ENCODE results near the gene MYCN.
"Not testable (repeated sequence)": the region's sequence is repeated elsewhere in the genome, so short reads cannot be mapped to it uniquely, and the experiment has no call there.

Gene MYCN

GRCh38 chr2:15901808-15902130 lies 38.6 kb upstream of the MYCN start:
- TF ChIP-seq CTCF (IDR thresholded peaks at IDR 0.05; ENCODE audit: insufficient read depth, missing control alignments) = no peak
- no peak for FAIRE-seq
- DNase-seq (ENCODE audit: insufficient read length, low spot score) = no peak

- FAIRE-seq; DNase-seq (ENCODE audit: insufficient read length, low spot score): not testable (repeated sequence)
These were observed 36.4 kb upstream of the MYCN start for GRCh38 chr2:15903910-15904309.

- no peak for FAIRE-seq
- DNase-seq (ENCODE audit: insufficient read length, low spot score) = no peak
- TF ChIP-seq CTCF (IDR thresholded peaks at IDR 0.05; ENCODE audit: insufficient read depth, missing control alignments) = no peak
These were observed 35.1 kb upstream of the MYCN start for GRCh38 chr2:15905267-15905645.

- DNase-seq (ENCODE audit: insufficient read length, low spot score) = no peak
- no peak for TF ChIP-seq CTCF (IDR thresholded peaks at IDR 0.05; ENCODE audit: insufficient read depth, missing control alignments)
- no peak for FAIRE-seq
These were observed 34.3 kb upstream of the MYCN start for GRCh38 chr2:15905986-15906491.

- FAIRE-seq = no peak
- DNase-seq (ENCODE audit: insufficient read length, low spot score) = no peak
- no peak for TF ChIP-seq CTCF (IDR thresholded peaks at IDR 0.05; ENCODE audit: insufficient read depth, missing control alignments)
These were observed 33.6 kb upstream of the MYCN start for GRCh38 chr2:15906778-15907177.

- no peak for TF ChIP-seq CTCF (IDR thresholded peaks at IDR 0.05; ENCODE audit: insufficient read depth, missing control alignments)
- DNase-seq (ENCODE audit: insufficient read length, low spot score) = no peak
- FAIRE-seq = no peak
These were observed 32.7 kb upstream of the MYCN start for GRCh38 chr2:15907461-15908324.

GRCh38 chr2:15908371-15908770 lies 32.0 kb upstream of the MYCN start:
- DNase-seq (ENCODE audit: insufficient read length, low spot score) (no peak), FAIRE-seq (no peak)
- TF ChIP-seq CTCF (IDR thresholded peaks at IDR 0.05; ENCODE audit: insufficient read depth, missing control alignments) = no peak
